Activated CD4-positive, alpha-beta T cell treated with anti-CD3 and anti-CD28 coated beads, Interleukin-2, amount 50 U/mL, for 24 hours (primary cell): ENCODE data around the gene PLCB3.

ENCODE experiments used
- DNase-seq, 2 donors: peaks; one replicate each; pipeline ENCODE4 v3.0.0-alpha.2; 2020; ENCODE audit warnings: low read depth in 1 of 2, low spot score in 1 of 2

PLCB3 gene

DNA sequence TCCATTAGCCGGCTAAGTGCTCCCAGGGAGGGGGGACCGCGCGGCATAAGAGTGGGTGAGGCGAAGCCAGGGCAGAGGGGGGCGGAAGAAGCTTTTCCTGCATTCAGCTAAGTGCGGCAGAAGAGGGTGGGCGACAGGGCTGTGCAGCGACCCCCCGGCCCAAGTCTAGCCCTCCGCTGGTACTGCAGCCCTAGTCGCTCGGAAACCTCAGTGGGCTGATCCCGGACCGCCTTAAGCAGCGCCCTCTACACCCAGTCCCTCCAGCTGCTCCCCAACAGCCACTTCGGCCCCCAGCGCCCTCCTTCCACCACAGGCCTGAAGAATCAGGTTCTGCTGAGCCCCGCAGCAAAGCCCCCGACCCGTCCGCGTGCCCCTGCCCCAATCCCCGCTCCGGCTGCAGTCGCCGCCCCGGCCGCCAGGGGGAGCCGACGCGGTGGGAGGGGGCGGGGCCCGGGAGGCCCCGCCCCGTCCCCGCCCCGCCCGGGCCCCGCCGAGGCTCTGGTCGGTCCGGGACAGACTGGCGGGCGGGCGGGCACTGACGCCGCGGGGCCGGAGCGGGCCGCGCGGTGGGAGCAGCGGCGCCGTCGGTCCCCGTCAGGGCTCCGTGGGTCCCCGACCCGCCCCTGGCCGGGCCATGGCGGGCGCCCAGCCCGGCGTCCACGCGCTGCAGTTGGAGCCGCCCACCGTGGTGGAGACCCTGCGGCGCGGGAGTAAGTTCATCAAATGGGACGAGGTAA, at the start of gene PLCB3:
TSS of gene PLCB3 (plus strand) at position 515 of the 737 bp plus-strand sequence. CDS start at position 635, 120 bp downstream.
- DNase-seq = peak; percentile 39 to 50

DNA sequence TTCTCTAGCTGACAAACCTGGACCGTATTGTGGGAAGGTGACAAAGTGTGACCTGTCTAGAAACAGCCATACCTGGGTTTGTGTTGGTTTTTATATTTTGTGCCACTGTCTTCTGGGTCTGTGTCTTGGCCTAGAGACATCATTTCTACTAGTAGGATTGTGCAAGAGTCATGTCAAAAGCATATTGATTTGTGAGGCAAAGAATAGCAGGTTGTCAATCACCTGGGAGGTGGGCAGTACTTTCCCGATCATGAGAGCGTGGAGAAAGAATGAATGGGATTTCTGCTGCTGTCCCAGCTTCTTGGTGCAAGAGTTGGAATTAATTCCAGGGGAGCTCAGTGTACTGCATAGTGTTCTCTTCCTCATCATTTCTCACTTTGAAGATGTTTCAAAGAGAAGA, 49.8 kb upstream of the PLCB3 start:
- DNase-seq = no peak

DNA sequence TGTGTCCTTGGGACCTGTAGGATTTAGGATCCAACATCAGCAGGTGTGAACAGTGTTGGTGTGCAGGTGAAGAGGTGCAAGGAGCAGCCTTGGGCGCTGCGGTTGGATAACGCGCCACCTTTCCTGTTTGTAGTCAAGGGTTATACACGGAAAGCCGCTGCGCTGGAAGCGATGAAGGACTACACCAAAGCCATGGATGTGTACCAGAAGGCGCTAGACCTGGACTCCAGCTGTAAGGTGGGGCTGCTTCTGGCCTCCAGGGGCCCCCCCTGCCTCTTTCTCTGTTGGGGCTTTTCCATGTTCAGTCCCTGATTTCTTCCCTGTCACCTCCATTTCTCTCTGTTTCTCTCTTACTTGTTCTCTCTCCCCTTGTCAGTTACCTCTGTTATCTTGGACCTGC, 48.3 kb upstream of the PLCB3 start:
- no peak for DNase-seq

DNA sequence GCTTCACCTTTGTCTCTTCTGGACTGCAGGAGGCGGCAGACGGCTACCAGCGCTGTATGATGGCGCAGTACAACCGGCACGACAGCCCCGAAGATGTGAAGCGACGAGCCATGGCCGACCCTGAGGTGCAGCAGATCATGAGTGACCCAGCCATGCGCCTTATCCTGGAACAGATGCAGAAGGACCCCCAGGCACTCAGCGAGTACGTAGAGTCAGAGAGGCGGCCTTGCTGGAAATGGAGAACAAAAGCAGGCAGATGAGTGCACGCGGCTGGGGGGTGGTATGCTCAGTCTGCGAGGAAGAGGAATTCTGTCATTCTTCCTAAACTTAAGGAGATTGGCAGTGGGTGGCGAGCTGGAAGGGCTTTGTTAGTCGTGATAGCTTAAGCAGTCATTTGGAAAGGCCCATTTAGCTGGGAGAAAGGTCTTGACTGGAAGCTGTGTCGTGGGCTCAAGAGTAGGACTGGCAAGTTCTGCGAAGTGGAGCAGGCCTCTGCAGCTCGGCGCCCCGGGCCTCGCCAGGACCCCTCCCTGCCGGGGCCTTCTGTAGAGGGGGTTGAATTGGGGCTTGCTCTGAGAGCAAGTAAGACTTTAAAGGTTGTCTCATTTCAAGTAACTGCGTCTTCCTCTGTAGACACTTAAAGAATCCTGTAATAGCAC, 47.8 kb upstream of the PLCB3 start:
- no peak for DNase-seq

DNA sequence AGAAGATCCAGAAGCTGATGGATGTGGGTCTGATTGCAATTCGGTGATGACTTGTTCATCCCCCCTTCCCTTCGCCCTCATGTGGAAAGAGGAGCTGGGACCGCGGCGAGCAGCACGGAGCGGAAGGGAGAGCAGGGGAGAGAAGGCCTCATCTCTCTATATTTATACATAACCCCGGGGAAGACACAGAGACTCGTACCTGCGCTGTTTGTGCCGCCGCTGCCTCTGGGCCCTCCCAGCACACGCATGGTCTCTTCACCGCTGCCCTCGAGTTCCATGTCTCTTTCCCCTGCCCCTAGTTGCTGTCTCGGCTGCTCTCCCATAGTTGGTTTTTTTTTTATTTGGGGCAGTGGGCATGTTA, 47.3 kb upstream of the PLCB3 start:
- DNase-seq = no peak

DNA sequence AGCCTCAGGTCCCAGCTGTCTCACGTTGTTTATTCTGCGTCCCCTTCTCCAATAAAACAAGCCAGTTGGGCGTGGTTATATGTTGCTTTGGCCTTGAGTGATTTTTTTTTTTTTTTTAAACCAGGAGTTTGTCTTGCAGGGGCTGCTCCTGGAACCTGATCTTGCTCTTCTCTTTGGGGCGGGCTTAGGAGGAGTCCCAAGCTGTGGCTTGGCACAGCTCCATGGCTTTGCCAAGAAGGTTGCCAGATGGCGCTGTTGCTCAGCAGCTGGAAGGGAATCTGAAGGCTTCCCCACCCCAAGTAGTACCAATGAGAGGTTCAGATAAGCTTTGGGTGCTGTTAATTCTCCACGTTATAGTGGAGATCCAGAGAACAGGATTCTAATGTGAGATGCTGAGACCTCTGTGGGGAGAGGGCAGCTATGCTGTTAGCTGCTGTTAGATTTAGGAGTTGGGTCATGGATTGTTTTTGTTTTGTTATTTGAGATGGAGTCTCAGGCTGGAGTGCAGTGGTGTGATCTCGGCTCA, 46.8 kb upstream of the PLCB3 start:
- peak; percentile 45 to 64 for DNase-seq

DNA sequence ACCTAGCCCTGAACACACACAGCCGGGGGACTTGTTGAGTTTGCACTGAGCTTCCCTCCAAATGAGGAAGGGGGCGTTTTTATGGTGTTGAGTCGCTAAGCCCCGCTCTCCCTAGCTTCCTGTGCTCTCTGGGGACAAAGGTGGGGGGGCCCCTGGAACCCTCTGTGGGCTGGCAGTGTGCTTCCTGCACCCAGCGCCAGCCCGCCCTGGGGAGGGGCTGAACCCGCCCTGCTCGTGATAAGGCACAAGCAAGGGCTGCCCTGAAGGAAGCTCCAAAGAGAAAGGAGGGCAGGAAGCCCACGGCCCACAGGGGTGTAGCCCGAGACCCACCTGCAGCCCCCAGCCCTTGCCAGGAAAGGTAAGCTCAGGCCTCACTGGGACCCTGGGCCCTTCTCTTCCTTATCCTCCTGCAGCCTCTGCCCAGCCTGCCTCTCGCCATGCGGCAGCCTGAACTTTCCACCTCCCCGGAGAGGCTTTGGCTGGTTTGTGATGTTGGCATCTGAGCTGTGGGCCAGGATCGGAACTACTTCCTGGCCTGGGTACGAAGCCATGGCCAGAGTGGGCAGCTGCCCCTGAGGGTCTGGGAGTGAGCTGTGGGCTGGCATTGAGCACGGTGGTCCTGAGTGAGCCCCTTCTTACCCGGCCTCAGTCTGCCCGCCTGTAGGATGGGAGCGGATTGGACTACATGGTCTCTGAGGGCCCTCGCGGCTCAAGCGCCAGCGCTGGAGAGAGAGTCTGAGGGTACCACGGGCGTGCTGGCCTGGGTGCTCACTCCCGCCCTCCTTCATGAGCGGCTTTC, 44.7 kb upstream of the PLCB3 start, which contains the start of gene FERMT3:
TSS of gene FERMT3 (plus strand) at position 265 of the 799 bp plus-strand sequence. CDS start 644 bp downstream, outside the sequence.
- DNase-seq = peak in 1 of 2 donors; percentile 71

DNA sequence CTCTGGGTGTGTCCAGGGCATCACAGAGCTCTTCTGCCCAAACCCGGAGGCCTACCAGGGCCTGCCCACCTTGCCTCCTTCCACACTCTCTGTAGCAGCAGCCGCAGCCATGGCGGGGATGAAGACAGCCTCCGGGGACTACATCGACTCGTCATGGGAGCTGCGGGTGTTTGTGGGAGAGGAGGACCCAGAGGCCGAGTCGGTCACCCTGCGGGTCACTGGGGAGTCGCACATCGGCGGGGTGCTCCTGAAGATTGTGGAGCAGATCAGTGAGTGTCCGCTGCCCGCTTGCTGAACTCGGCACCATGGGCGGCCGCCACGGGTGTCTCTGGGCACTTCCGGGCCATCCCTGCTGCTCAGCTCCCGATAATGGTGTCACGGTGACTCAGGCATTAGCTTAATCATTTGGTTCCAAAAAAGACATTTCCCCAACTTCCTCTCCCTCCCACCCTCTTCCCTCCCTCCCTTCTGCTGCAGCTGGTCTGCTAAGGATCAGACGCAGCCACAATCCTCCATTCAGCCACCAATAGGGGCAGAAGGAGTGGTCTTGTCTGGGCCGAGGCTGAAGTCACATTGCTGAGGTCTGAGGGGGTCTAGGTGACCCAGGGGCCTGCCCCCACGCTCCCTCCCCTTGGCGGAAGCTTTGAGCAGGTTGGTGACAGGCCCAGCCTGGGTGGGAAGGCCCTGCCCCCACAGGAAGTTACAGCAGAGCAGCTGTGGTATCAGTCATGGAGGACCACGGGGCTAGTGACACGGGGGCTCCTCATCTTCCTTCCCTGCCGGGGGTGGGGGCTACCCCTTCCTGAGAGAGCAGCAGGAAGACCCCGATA, 43.9 kb upstream of the PLCB3 start:
- DNase-seq = peak; percentile 67 to 77

DNA sequence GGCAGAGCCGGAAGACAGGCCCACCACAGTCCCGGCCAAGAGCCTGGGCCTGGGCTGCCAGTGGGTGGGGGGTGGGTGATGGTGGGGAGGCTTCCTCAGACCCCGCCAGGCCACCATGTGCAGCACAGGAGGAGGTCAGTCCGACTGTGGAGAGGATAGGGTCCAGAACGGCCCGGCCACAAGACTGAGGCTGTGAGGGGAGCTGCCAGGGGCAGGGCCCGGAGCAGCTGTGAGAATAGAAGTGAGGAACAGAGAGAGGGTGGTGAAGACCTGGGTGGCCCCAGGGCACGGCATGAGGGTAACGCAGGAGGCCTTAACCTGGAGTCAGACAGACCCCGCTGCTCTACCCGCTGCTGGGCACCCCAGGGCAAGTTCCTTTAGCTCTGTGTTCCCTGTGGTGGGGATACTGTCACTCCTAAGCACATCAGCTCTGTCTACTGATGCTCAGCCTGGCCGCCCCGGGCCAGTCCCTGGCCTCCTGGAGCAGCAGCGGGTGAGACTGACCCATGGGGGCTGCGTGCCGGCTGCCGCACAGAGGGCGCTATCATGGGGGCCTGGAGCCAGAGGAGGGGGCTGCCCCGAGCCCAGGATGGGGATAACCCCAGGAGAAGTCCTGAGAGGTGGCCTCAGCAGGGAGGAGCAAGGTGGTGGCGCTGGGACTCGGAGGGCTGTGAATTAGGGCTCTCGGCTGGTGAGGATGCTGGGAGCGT, 43.1 kb upstream of the PLCB3 start:
- no peak for DNase-seq

DNA sequence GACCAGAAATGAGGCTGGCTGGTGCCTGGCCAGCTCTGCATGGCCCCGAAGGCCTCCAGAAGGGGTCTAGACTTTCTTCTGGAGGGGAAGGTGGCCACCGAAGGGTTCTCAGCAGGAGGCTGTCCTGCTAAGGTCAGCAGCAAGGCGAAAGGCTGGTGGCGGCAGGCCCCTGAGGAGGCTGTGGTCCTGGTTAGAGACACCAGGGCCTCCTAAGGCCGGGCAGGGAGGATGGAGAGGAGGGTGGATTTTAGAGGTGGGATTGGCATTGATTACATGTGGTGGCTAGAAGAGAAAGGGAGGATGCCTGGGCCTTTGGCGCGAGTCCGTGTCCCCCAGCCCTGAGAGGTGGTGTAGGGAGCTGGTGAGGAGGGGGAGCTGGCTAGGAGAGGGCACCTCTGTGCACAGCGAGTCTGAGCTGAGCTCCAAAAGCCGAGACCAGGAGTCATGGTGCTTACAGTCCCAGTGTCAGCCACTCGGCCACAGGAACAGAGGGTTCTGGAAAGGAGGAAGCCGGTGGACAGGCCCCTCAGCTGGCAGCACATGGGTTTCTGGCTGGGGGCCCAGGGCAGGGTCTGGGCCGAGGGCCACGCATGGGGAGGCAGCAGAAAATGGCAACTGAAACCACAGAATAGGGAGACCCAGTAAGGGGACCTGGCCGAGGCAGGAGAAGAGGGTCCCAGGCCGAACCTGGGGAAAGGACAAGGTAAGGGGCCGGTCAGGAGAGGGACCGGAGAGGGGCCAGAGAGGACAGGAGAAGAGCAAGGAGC, 42.4 kb upstream of the PLCB3 start:
- DNase-seq = no peak

DNA sequence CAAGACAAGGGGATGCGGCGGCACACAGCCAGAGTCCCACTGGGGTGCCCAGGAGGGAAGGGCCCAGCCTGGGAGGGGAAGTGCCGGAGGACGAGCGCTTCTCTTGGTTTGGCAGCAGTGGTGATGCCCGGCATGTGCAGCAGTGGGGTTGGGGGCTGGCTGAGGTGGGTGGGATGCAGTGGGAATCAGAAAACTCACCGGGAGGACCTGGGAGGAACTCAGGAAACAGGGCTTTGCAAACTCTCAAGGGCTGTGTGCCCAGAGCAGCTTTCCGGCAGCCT, 41.8 kb upstream of the PLCB3 start:
- no peak for DNase-seq

DNA sequence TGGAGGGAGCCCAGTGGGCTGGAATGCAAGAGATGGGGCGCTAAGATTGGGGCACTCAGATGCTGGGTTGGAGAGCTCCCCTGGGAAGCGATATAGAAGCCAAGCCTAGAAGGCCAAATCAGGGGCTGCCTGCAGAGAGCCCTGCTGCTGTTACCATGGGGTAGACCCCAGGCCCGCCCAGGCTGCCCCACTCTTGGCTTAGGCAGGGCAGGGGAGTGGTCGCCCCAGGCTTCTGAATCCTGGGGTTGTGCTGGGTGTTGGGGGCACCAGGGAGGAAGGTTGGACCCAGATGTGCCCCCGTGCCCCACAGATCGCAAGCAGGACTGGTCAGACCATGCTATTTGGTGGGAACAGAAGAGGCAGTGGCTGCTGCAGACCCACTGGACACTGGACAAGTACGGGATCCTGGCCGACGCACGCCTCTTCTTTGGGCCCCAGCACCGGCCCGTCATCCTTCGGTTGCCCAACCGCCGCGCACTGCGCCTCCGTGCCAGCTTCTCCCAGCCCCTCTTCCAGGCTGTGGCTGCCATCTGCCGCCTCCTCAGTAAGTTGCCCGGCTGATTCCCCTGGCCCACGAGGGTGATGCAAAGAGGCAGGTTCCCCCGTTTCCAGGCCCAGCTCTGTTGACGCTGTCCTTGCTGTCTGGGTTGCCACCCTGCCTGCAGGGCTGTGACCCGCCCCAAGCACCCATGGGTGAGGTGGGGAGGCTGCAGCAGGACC, 40.9 kb upstream of the PLCB3 start:
- no peak for DNase-seq

DNA sequence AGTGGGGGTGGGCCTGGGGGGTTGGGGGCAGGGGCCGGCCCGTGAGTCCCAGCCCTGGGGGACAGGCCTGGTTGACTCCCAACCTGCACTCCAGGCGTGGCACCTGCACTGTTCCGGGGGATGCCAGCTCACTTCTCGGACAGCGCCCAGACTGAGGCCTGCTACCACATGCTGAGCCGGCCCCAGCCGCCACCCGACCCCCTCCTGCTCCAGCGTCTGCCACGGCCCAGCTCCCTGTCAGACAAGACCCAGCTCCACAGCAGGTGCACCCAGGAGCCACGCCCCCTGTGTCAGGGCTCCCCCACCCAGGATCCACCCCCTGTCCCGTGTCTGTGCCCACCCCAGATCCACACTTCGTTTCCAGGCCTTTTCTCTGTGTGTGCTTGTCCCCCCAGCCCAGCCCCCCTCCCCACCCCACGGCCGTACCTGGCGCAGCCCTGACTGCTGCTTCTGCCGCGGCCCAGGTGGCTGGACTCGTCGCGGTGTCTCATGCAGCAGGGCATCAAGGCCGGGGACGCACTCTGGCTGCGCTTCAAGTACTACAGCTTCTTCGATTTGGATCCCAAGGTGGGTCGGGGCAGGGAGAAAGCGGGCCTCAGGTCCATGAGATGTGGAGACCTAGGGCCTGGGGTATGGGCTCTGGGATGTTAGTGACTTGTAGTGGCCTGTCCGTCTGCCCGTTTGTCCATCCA, 40.0 kb upstream of the PLCB3 start:
- no peak for DNase-seq

DNA sequence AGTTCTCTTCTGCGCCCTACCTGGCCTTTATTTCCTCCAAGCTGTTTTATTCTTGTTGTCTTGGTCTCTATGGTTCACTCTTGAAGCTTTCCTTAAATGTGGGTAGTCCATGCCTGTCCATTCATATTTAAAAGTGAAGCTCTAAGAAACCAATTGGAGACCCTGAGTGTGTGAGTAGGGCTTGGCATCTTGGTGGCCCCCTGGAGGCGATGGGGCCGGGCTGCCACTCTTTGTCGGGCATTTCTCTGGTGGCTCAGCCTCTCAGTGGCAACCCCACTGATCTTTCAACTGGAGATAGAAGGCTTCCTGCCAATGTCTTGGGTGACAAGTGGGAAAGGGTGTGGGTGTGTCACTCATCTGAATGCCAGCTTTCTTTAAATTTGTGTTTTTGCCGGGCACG, 34.5 kb upstream of the PLCB3 start:
- no peak for DNase-seq

DNA sequence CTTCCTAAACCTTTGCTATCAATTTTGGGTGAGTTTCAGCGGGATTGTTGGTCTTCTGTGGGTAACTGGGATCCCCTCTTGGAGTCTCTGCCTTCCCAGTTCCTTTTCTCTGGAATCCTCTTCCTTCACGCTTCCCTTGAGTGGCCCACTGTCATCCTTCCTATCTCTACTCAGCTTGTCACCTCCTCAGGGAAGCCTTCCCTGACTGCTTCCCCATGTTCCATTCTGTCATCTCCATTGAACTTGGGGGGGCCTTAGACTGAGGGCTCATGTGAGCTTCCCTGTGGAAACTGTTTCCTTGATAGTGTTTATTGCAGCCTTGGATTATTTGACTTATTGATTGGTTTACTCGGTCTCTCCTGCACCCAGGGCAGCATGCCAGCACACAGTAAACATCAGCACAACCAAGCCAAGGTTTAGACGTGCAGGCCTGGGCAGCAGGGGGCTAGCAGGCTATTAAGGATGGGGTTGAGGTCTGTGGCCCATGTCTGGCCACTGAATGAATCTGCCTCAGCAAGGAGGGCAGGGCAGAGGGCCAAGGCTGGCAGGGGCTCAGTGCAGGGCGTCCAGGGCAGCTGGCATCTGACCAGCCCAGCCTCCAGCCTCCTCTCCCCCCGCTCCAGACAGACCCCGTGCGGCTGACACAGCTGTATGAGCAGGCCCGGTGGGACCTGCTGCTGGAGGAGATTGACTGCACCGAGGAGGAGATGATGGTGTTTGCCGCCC, 32.5 kb upstream of the PLCB3 start:
- DNase-seq = no peak

DNA sequence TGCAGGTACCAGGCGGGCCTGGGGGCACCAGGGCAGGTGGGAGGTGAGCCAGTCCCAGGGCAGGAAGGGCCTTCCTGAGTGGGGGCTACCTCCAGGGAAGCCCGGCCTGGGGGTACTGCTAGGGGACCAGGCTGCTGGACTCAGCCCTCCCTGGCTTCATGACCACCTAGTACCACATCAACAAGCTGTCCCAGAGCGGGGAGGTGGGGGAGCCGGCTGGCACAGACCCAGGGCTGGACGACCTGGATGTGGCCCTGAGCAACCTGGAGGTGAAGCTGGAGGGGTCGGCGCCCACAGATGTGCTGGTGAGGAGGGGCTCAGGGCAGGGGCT, 32.0 kb upstream of the PLCB3 start:
- DNase-seq = no peak

DNA sequence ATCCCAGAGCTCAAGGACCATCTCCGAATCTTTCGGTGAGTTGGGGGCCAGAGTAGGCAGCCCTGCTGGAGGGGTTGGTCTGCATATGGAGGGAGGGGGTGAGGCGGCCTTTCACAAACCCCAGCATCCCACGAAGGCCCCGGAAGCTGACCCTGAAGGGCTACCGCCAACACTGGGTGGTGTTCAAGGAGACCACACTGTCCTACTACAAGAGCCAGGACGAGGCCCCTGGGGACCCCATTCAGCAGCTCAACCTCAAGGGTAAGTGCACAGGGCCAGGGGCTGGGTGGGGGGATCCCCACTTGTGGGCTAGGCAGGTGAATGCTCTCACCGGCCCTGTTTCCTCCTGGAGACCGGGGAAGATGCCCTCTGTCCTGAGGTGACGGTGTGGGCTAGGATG, 31.6 kb upstream of the PLCB3 start:
- no peak for DNase-seq

DNA sequence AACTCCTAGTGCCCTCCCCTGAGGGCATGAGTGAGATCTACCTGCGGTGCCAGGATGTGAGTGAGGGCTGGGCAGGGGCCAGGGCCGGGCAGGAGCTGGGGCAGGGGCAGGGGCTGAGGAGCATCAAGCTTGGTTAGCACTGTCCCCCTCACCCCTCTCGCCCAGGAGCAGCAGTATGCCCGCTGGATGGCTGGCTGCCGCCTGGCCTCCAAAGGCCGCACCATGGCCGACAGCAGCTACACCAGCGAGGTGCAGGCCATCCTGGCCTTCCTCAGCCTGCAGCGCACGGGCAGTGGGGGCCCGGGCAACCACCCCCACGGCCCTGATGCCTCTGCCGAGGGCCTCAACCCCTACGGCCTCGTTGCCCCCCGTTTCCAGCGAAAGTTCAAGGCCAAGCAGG, 31.1 kb upstream of the PLCB3 start:
- no peak for DNase-seq
